Endothelial cell of umbilical vein (primary cell): ENCODE results near the gene PLA2R1. TPM values are rescaled to one million over a fixed set of nuclear protein-coding genes. Genes with fewer than 3 reads are reported as not detected.
A peak's percentile ranks its signal among the peaks of the same experiment; 100 is the strongest.

Experiments used
- BruUV-seq: library from RNA; stranded (reverse); fragments of 400-500 nt; replicated peaks from 2 replicates; lab custom pipeline; 2021; lab: Mats Ljungman, UMichigan
- CTCF ChIA-PET: fragments of 300-600, 350-600 bp; sonication (Branson Sonifier 250); formaldehyde crosslinking; loops from one replicate; lab custom pipeline; 2021; ENCODE audit warnings: antibody characterized with exemption, inconsistent platforms; lab: Charles Lee
- POLR2A ChIA-PET: fragments of 300-600, 350-600 bp; sonication (Branson Sonifier 250); formaldehyde crosslinking; loops from one replicate; lab custom pipeline; 2021; ENCODE audit warnings: antibody characterized with exemption, inconsistent platforms; lab: Charles Lee
- DNase-seq: peaks from one replicate; pipeline ENCODE4 v3.0.0-alpha.2; 2011; ENCODE audit warnings: low read depth, low spot score
- FAIRE-seq: peaks from 2 replicates; lab custom pipeline; 2011; peaks lifted over from hg19 to GRCh38; lab: Jason Lieb, UNC
- H2AFZ ChIP-seq: 2 replicates; pipeline ENCODE4 v1.6.0; 2012; ENCODE audit warnings: low read depth, low read length, control low read depth, inconsistent platforms
- H3K27ac ChIP-seq: 2 replicates; pipeline ENCODE4 v1.5.1; 2011; ENCODE audit warnings: low read depth, mild to moderate bottlenecking, control low read depth, low read length, moderate library complexity; ENCODE audit not compliant: insufficient read depth
- H3K27me3 ChIP-seq, 2 experiments: 2 replicates each; pipeline versions ENCODE4 v1.6.0 to v1.6.1; 2011; ENCODE audit warnings: low read length in 2 of 2, mixed read lengths in 1 of 2; ENCODE audit not compliant: control insufficient read depth in 2 of 2, insufficient read depth in 2 of 2
- H3K36me3 ChIP-seq, 2 experiments: 2 replicates in 1 of 2; 3 replicates in 1 of 2; pipeline ENCODE4 v1.5.1; 2011; ENCODE audit warnings: low read length in 2 of 2, mild to moderate bottlenecking in 1 of 2, moderate library complexity in 1 of 2; ENCODE audit not compliant: control insufficient read depth in 2 of 2, insufficient read depth in 2 of 2; ENCODE audit errors: extremely low read depth in 1 of 2
- H3K4me1 ChIP-seq: 3 replicates; pipeline ENCODE4 v1.5.1; 2011; ENCODE audit warnings: mild to moderate bottlenecking, low read length; ENCODE audit not compliant: control insufficient read depth, insufficient read depth; ENCODE audit errors: extremely low read depth
- H3K4me2 ChIP-seq: 2 replicates; pipeline ENCODE4 v1.6.1; 2011; ENCODE audit warnings: low read length, control low read depth, mixed read lengths; ENCODE audit not compliant: insufficient read depth
- H3K4me3 ChIP-seq, 3 experiments: fragments of 200-600 bp in 1 of 3; sonication (generic), shearing (Covaris generic) in 1 of 3; replicated peaks in 1 of 3; 2 replicates each; pipeline ENCODE4 v1.5.1; 2011 to 2016; ENCODE audit warnings: control low read depth in 3 of 3, low read length in 3 of 3, mild to moderate bottlenecking in 2 of 3, inconsistent platforms in 1 of 3, low read depth in 1 of 3, moderate library complexity in 1 of 3; ENCODE audit not compliant: insufficient read depth in 1 of 3
- H3K79me2 ChIP-seq: 2 replicates; pipeline ENCODE4 v1.6.0; 2012; ENCODE audit warnings: low read length, inconsistent platforms; ENCODE audit not compliant: control insufficient read depth, insufficient read depth
- H3K9ac ChIP-seq: replicated peaks from 2 replicates; pipeline ENCODE3; 2011; ENCODE audit warnings: low read length, control low read depth; ENCODE audit not compliant: insufficient read depth; ENCODE audit errors: extremely low read depth
- H3K9me1 ChIP-seq: replicated peaks from 3 replicates; pipeline ENCODE4 v1.6.0; 2011; ENCODE audit warnings: mild to moderate bottlenecking, low read length; ENCODE audit not compliant: control insufficient read depth, insufficient read depth; ENCODE audit errors: extremely low read depth
- H3K9me3 ChIP-seq: replicated peaks from 2 replicates; pipeline ENCODE4 v1.5.1; 2012; ENCODE audit warnings: low read length, inconsistent platforms; ENCODE audit not compliant: control insufficient read depth, insufficient read depth
- H4K20me1 ChIP-seq: replicated peaks from 2 replicates; pipeline ENCODE3; 2011; ENCODE audit warnings: mild to moderate bottlenecking, low read length; ENCODE audit not compliant: control insufficient read depth, insufficient read depth; ENCODE audit errors: extremely low read depth
- FOS ChIP-seq: IDR thresholded peaks from 2 replicates; pipeline ENCODE4 v1.6.1; 2011; ENCODE audit warnings: mild to moderate bottlenecking, low read length, moderate library complexity, borderline replicate concordance; ENCODE audit not compliant: insufficient read depth
- GATA2 ChIP-seq: IDR thresholded peaks from 2 replicates; pipeline ENCODE4 v1.7.0; 2011; ENCODE audit warnings: low read depth, mild to moderate bottlenecking, moderate library complexity, mixed read lengths, low read length; ENCODE audit not compliant: insufficient read length, insufficient read depth
- JUN ChIP-seq: IDR thresholded peaks from 2 replicates; pipeline ENCODE4 v1.6.1; 2011; ENCODE audit warnings: borderline replicate concordance, low read depth; ENCODE audit not compliant: insufficient read length, insufficient read depth
- POLR2A ChIP-seq: IDR thresholded peaks from 2 replicates; pipeline ENCODE4 v1.6.1; 2012; ENCODE audit warnings: low read depth, mild to moderate bottlenecking, control low read depth, low read length
- POLR2AphosphoS5 ChIP-seq: IDR thresholded peaks from 2 replicates; pipeline ENCODE4 v1.6.1; 2012; ENCODE audit warnings: low read depth, mild to moderate bottlenecking, control low read depth, low read length, moderate library complexity; ENCODE audit not compliant: insufficient read depth
- dilution Hi-C: fragments of 300-500 bp; cut with MboI; formaldehyde crosslinking; loops from one replicate; pipeline ENCODE4 v1.15.0; 2019; ENCODE audit warnings: low sequenced_read_pairs; ENCODE audit not compliant: extremely low pct_ligation_motif_present
- intact Hi-C: fragments of 100-400 bp; cut with micrococcal nuclease; formaldehyde crosslinking; loops from one replicate; pipeline ENCODE4 v1.10.0; 2022
- polyA plus RNA-seq, 4 experiments: library from polyadenylated mRNA; depleted of rRNA in 3 of 4; stranded (reverse) in 3 of 4; unstranded in 1 of 4; fragments of >200 nt; gene quantifications; 2 replicates each; pipeline versions ENCODE4 v1.2.1 to v1.2.3, GENCODE V29; 2011 to 2012; ENCODE audit warnings: missing spikeins in 1 of 4
- total RNA-seq: library from RNA; stranded (reverse); gene quantifications from 2 replicates; pipeline ENCODE4 v1.2.3, GENCODE V29; 2021
- TF ChIP-seq, protein P1 (sequence below), 2 donors: IDR thresholded peaks; 1 replicate in 1 of 2; 2 replicates in 1 of 2; pipeline ENCODE4 v1.5.1; 2011; ENCODE audit warnings: low read length in 2 of 2, mild to moderate bottlenecking in 2 of 2, moderate library complexity in 2 of 2, control low read depth in 1 of 2, inconsistent platforms in 1 of 2, low read depth in 1 of 2; ENCODE audit not compliant: insufficient read depth in 1 of 2; ENCODE audit errors: extremely low read depth in 1 of 2

The PLA2R1 gene
- total and polyA plus RNA-seq, 2 donors (not counting 3 experiments of a cell fraction or from before 2014, with no cell fraction given) = 6.9 to 14.4 TPM

DNA sequence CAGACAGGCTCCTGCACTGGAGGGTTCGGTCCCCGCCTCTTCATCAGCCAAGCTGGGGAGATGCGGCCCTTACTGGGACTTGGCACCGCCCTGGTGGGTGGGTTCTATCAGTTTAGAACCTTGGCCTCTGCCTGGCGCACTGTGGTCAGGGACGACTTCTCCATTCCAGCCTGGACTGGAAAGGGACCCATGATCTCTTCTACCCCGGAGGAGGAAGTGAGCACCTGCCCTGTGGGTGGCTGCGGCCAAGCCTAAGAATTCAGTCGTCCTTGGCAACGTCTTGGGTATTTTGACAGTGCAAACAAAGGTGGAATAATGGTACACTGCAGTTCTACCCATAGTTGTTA is 157.5 kb downstream of the PLA2R1 start:
- no peaks in the 10 kb centered on the region for H3K9me1 ChIP-seq
- CTCF ChIA-PET = interaction anchor here (0.8 to 1.9 kb wide), 2 partner anchors 9 to 63 kb away, joined by 3 to 5 read pairs; no protein-coding TSS in a partner anchor
- H3K79me2 ChIP-seq = no peaks in the 10 kb centered on the region
- H4K20me1 ChIP-seq = no peaks in the 10 kb centered on the region
- peak overlapping the region in 1 of 3 experiments; percentile 53 for H3K4me3 ChIP-seq
- FAIRE-seq (no peak), DNase-seq (no peak)
- POLR2A ChIA-PET = no interaction called here
- dilution Hi-C loops (no loop called here), intact Hi-C loops (loop anchor here (1.0 to 5.0 kb wide), 2 partner anchors 41 to 62 kb away; no protein-coding TSS in a partner anchor)
- no peaks in the 10 kb centered on the region for H3K36me3 ChIP-seq
- H3K4me1 ChIP-seq = peaks cover 22% of the 10 kb centered on the region
- H3K27me3 ChIP-seq = no peaks in the 10 kb centered on the region
- no peak overlapping the region for H3K27ac ChIP-seq
- TF ChIP-seq GATA2 (no peak), POLR2AphosphoS5 (no peak), POLR2A (no peak)
- H3K4me2 ChIP-seq = peak overlapping the region; percentile 65
- H3K9ac ChIP-seq = no peak overlapping the region
- peak overlapping the region; percentile 84 for H2AFZ ChIP-seq
- H3K9me3 ChIP-seq = no peaks in the 10 kb centered on the region
- no TSS peak for BruUV-seq

GRCh38 chr2:159904127-159904958 is 158.1 kb downstream of the PLA2R1 start, which contains the start of gene LY75:
Gene LY75 (minus strand): TSS chr2:159904756.
- ChIA-PET CTCF (interaction anchor here (1.3 to 1.9 kb wide), 4 partner anchors 8 to 18 kb away, joined by 3 to 9 read pairs (median 4); no protein-coding TSS in a partner anchor), POLR2A (no interaction called here)
- intact Hi-C loops (loop anchor here (1.0 to 5.0 kb wide), 2 partner anchors 42 to 63 kb away; no protein-coding TSS in a partner anchor), dilution Hi-C loops (no loop called here)
- Histone ChIP-seq H3K4me2 (peak within 1 kb of the TSS; percentile 87), H3K27me3 (no peaks in the 10 kb centered on the region), H2AFZ (peak within 1 kb of the TSS; percentile 84), H3K9ac (peak within 1 kb of the TSS; percentile 44), H3K79me2 (no peaks in the 10 kb centered on the region), H3K36me3 (no peaks in the 10 kb centered on the region), H3K4me1 (peaks cover 22% of the 10 kb centered on the region), H3K9me3 (no peaks in the 10 kb centered on the region), H3K4me3 (peak within 1 kb of the TSS; percentile 53 to 71 (median 58)), H3K27ac (peak within 1 kb of the TSS; percentile 68), H3K9me1 (no peaks in the 10 kb centered on the region), H4K20me1 (no peaks in the 10 kb centered on the region)
- BruUV-seq = no TSS peak
- DNase-seq (peak; percentile 22), FAIRE-seq (peak; percentile 62)
- TF ChIP-seq JUN = no peak
- peak; percentile 15 for TF ChIP-seq FOS
- TF ChIP-seq, protein P1, sequence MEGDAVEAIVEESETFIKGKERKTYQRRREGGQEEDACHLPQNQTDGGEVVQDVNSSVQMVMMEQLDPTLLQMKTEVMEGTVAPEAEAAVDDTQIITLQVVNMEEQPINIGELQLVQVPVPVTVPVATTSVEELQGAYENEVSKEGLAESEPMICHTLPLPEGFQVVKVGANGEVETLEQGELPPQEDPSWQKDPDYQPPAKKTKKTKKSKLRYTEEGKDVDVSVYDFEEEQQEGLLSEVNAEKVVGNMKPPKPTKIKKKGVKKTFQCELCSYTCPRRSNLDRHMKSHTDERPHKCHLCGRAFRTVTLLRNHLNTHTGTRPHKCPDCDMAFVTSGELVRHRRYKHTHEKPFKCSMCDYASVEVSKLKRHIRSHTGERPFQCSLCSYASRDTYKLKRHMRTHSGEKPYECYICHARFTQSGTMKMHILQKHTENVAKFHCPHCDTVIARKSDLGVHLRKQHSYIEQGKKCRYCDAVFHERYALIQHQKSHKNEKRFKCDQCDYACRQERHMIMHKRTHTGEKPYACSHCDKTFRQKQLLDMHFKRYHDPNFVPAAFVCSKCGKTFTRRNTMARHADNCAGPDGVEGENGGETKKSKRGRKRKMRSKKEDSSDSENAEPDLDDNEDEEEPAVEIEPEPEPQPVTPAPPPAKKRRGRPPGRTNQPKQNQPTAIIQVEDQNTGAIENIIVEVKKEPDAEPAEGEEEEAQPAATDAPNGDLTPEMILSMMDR (IDR thresholded peaks at IDR 0.05; ENCODE audit: extremely low read depth in 1 of 2, insufficient read depth in 1 of 2, low read depth in 1 of 2, low read length in 2 of 2) = no peak
- no peak for TF ChIP-seq GATA2
